H1 (cell line): Measurements from ENCODE around the gene TP63. TPM values are rescaled to one million over a fixed set of nuclear protein-coding genes. Genes with fewer than 3 reads are reported as not detected.

Experiments used
- CTCF ChIA-PET: fragments of 300-600 bp; sonication (Branson Sonifier 250); formaldehyde crosslinking; loops from one replicate; lab custom pipeline; 2021; ENCODE audit not compliant: partially characterized antibody; lab: Charles Lee
- POLR2A ChIA-PET: fragments of 300-600 bp; sonication (Branson Sonifier 250); formaldehyde crosslinking; loops from one replicate; lab custom pipeline; 2021; ENCODE audit warnings: inconsistent platforms; ENCODE audit not compliant: partially characterized antibody; lab: Charles Lee
- DNase-seq, 2 experiments: peaks; one replicate each; pipeline versions ENCODE4 v3.0.0 to v3.0.0-alpha.2; 2010 to 2022; ENCODE audit warnings: low spot score in 2 of 2, low read depth in 1 of 2, mixed read lengths in 1 of 2
- FAIRE-seq: peaks from 2 replicates; lab custom pipeline; 2011; peaks lifted over from hg19 to GRCh38; lab: Jason Lieb, UNC
- H2AFZ ChIP-seq: 2 replicates; pipeline ENCODE4 v1.8.1; 2012; ENCODE audit warnings: low read length, inconsistent platforms
- H2AK5ac ChIP-seq: 2 replicates; pipeline ENCODE4 v1.6.1; 2013; ENCODE audit warnings: low read depth, low read length
- H2BK120ac ChIP-seq: replicated peaks from 2 replicates; pipeline ENCODE3; 2013; ENCODE audit warnings: low read depth, low read length, inconsistent platforms
- H2BK12ac ChIP-seq: 2 replicates; pipeline ENCODE4 v1.6.1; 2013; ENCODE audit warnings: low read depth, low read length
- H2BK15ac ChIP-seq: 2 replicates; pipeline ENCODE4 v1.6.1; 2013; ENCODE audit warnings: low read length
- H2BK20ac ChIP-seq: 2 replicates; pipeline ENCODE4 v1.6.1; 2013; ENCODE audit warnings: low read length
- H2BK5ac ChIP-seq: 2 replicates; pipeline ENCODE4 v1.6.1; 2013; ENCODE audit warnings: low read depth, low read length
- H3K14ac ChIP-seq: 2 replicates; pipeline ENCODE4 v1.6.1; 2013; ENCODE audit warnings: inconsistent platforms; ENCODE audit not compliant: insufficient read length
- H3K18ac ChIP-seq: 2 replicates; pipeline ENCODE4 v1.6.1; 2013; ENCODE audit warnings: low read length; ENCODE audit errors: extremely low read depth
- H3K23ac ChIP-seq: 2 replicates; pipeline ENCODE4 v1.6.1; 2013; ENCODE audit warnings: inconsistent platforms; ENCODE audit not compliant: insufficient read length
- H3K23me2 ChIP-seq: 2 replicates; pipeline ENCODE4 v1.6.1; 2013; ENCODE audit warnings: low read depth, low read length
- H3K27ac ChIP-seq: 2 replicates; pipeline ENCODE4 v1.6.1; 2011; ENCODE audit warnings: low read depth, low read length, inconsistent platforms
- H3K27me3 ChIP-seq, 4 experiments: replicated peaks in 1 of 4; 1 replicate in 1 of 4; 2 replicates in 3 of 4; pipeline versions ENCODE4 v1.6.1 to v1.8.1; 2011 to 2013; ENCODE audit warnings: low read length in 3 of 4, mild to moderate bottlenecking in 3 of 4, inconsistent platforms in 2 of 4, mixed read lengths in 2 of 4, moderate library complexity in 1 of 4; ENCODE audit not compliant: control insufficient read depth in 3 of 4, insufficient read depth in 3 of 4; ENCODE audit errors: extremely low read depth in 1 of 4
- H3K36me3 ChIP-seq, 4 experiments: 2 replicates each; pipeline versions ENCODE4 v1.6.1 to v1.8.1; 2011 to 2013; ENCODE audit warnings: mild to moderate bottlenecking in 4 of 4, low read length in 3 of 4, moderate library complexity in 2 of 4, control low read depth in 1 of 4, inconsistent platforms in 1 of 4; ENCODE audit not compliant: insufficient read depth in 4 of 4, control insufficient read depth in 2 of 4
- H3K4ac ChIP-seq: replicated peaks from 2 replicates; pipeline ENCODE3; 2013; ENCODE audit warnings: low read length, low read depth, mixed read lengths, inconsistent platforms; ENCODE audit not compliant: insufficient read length
- H3K4me1 ChIP-seq, 4 experiments: replicated peaks in 1 of 4; 1 replicate in 1 of 4; 2 replicates in 3 of 4; pipeline versions ENCODE4 v1.6.1 to v1.8.1; 2011 to 2013; ENCODE audit warnings: low read length in 3 of 4, inconsistent platforms in 2 of 4, mixed read lengths in 1 of 4; ENCODE audit not compliant: insufficient read depth in 4 of 4, control insufficient read depth in 3 of 4
- H3K4me2 ChIP-seq, 2 experiments: 2 replicates each; pipeline versions ENCODE4 v1.6.1 to v1.8.1; 2011 to 2013; ENCODE audit warnings: low read depth in 2 of 2, low read length in 2 of 2, control low read depth in 1 of 2, inconsistent platforms in 1 of 2, mild to moderate bottlenecking in 1 of 2; ENCODE audit not compliant: insufficient read depth in 1 of 2
- H3K4me3 ChIP-seq, 4 experiments: fragments of 200-600, 300-600 bp in 1 of 4; sonication (generic), shearing (Covaris generic), sonication (Bioruptor Twin) in 1 of 4; 2 replicates each; pipeline versions ENCODE4 v1.5.1 to v1.8.1; 2011 to 2016; ENCODE audit warnings: low read length in 4 of 4, low read depth in 3 of 4, control low read depth in 2 of 4, inconsistent platforms in 2 of 4, mild to moderate bottlenecking in 2 of 4, mixed read lengths in 1 of 4, moderate library complexity in 1 of 4; ENCODE audit not compliant: insufficient read depth in 2 of 4; ENCODE audit errors: extremely low read depth in 1 of 4
- H3K56ac ChIP-seq: replicated peaks from 2 replicates; pipeline ENCODE3; 2013; ENCODE audit warnings: low read depth, mild to moderate bottlenecking, mixed read lengths, low read length, inconsistent platforms; ENCODE audit not compliant: insufficient read length
- H3K79me1 ChIP-seq: 2 replicates; pipeline ENCODE4 v1.6.1; 2013; ENCODE audit warnings: low read depth, low read length, control low read depth
- H3K79me2 ChIP-seq, 2 experiments: 2 replicates each; pipeline versions ENCODE4 v1.6.1 to v1.8.1; 2012 to 2013; ENCODE audit warnings: low read length in 2 of 2, mild to moderate bottlenecking in 2 of 2, inconsistent platforms in 1 of 2; ENCODE audit not compliant: insufficient read depth in 2 of 2, control insufficient read depth in 1 of 2
- H3K9ac ChIP-seq, 4 experiments: replicated peaks in 1 of 4; 1 replicate in 1 of 4; 2 replicates in 3 of 4; pipeline versions ENCODE4 v1.6.1 to v1.8.1; 2011 to 2013; ENCODE audit warnings: low read depth in 3 of 4, low read length in 3 of 4, control low read depth in 2 of 4, mild to moderate bottlenecking in 2 of 4, moderate library complexity in 2 of 4, inconsistent platforms in 1 of 4; ENCODE audit errors: extremely low read depth in 1 of 4
- H3K9me3 ChIP-seq, 2 experiments: 2 replicates each; pipeline versions ENCODE4 v1.6.1 to v1.8.1; 2012 to 2013; ENCODE audit warnings: mild to moderate bottlenecking in 2 of 2, moderate library complexity in 2 of 2, control low read depth in 1 of 2, inconsistent platforms in 1 of 2, low read depth in 1 of 2, low read length in 1 of 2, mixed read lengths in 1 of 2; ENCODE audit not compliant: insufficient read depth in 2 of 2
- H4K20me1 ChIP-seq, 2 experiments: replicated peaks in 1 of 2; 2 replicates each; pipeline versions ENCODE3 to v1.8.1; 2011 to 2013; ENCODE audit warnings: inconsistent platforms in 2 of 2, low read length in 2 of 2, mild to moderate bottlenecking in 1 of 2; ENCODE audit not compliant: insufficient read depth in 2 of 2, control insufficient read depth in 1 of 2
- H4K5ac ChIP-seq: 2 replicates; pipeline ENCODE4 v1.6.1; 2013; ENCODE audit warnings: low read length, low read depth, mixed read lengths, inconsistent platforms; ENCODE audit not compliant: insufficient read length
- H4K8ac ChIP-seq: 2 replicates; pipeline ENCODE4 v1.8.0; 2013; ENCODE audit warnings: mild to moderate bottlenecking, moderate library complexity, low read length, inconsistent platforms; ENCODE audit not compliant: insufficient read depth; ENCODE audit errors: extremely low read depth
- H4K91ac ChIP-seq: replicated peaks from 2 replicates; pipeline ENCODE3; 2013; ENCODE audit warnings: low read length, mixed read lengths, inconsistent platforms; ENCODE audit not compliant: insufficient read length
- ATF2 ChIP-seq: IDR thresholded peaks from 2 replicates; pipeline ENCODE4 v1.6.1; 2012; ENCODE audit warnings: low read length, inconsistent platforms
- CEBPB ChIP-seq: IDR thresholded peaks from 2 replicates; pipeline ENCODE4 v1.6.1; 2012; ENCODE audit warnings: low read depth, low read length
- E2F6 ChIP-seq: IDR thresholded peaks from 2 replicates; pipeline ENCODE4 v1.6.1; 2012; ENCODE audit warnings: inconsistent platforms
- KDM1A ChIP-seq: fragments of 200-600, 300-600 bp; sonication (generic); IDR thresholded peaks from 2 replicates; pipeline ENCODE4 v1.7.1; 2016; ENCODE audit warnings: mild to moderate bottlenecking, low read length, borderline replicate concordance
- PHF8 ChIP-seq: fragments of 200-600 bp; sonication (generic); conservative IDR thresholded peaks from 2 replicates; pipeline ENCODE4 v1.7.1; 2012; ENCODE audit warnings: low read depth, mild to moderate bottlenecking, inconsistent platforms, low read length, moderate library complexity
- POLR2A ChIP-seq, 2 experiments: IDR thresholded peaks; 1 replicate in 1 of 2; 2 replicates in 1 of 2; pipeline ENCODE4 v1.6.1; 2011; ENCODE audit warnings: low read depth in 2 of 2, low read length in 2 of 2, mild to moderate bottlenecking in 2 of 2; ENCODE audit errors: control extremely low read depth in 1 of 2
- RBBP5 ChIP-seq: IDR thresholded peaks from 2 replicates; pipeline ENCODE4 v1.7.1; 2012; ENCODE audit warnings: low read depth, mild to moderate bottlenecking, inconsistent platforms, low read length, moderate library complexity, borderline replicate concordance
- SIN3A ChIP-seq, 2 experiments: IDR thresholded peaks in 1 of 2; conservative IDR thresholded peaks in 1 of 2; 2 replicates each; pipeline ENCODE4 v1.6.1; 2011 to 2012; ENCODE audit warnings: low read length in 2 of 2, improper control_type of control experiment in 1 of 2, low read depth in 1 of 2, mild to moderate bottlenecking in 1 of 2
- SP1 ChIP-seq: IDR thresholded peaks from 2 replicates; pipeline ENCODE4 v1.6.1; 2011; ENCODE audit warnings: low read depth, low read length
- SRF ChIP-seq: IDR thresholded peaks from 2 replicates; pipeline ENCODE4 v1.6.1; 2011; ENCODE audit warnings: mild to moderate bottlenecking, low read depth, low read length, moderate library complexity
- TAF1 ChIP-seq: IDR thresholded peaks from 2 replicates; pipeline ENCODE4 v1.6.1; 2011; ENCODE audit warnings: mild to moderate bottlenecking, low read depth, low read length
- TCF12 ChIP-seq: IDR thresholded peaks from 2 replicates; pipeline ENCODE4 v1.6.1; 2011; ENCODE audit warnings: low read depth, mild to moderate bottlenecking, low read length
- YY1 ChIP-seq: IDR thresholded peaks from 2 replicates; pipeline ENCODE4 v1.6.1; 2011; ENCODE audit warnings: low read depth, mild to moderate bottlenecking, low read length
- WGBS, 2 experiments: shearing (Covaris generic) in 1 of 2; methylation state at CpG; one replicate each; pipeline versions ENCODE4 v1.1.6 to v1.1.7; 2013 to 2015; ENCODE audit warnings: low lambda C conversion rate in 2 of 2, mixed read lengths in 2 of 2, inconsistent platforms in 1 of 2, low coverage in 1 of 2, missing lambda C conversion rate in 1 of 2; ENCODE audit not compliant: insufficient replicate concordance in 2 of 2, insufficient coverage in 1 of 2, insufficient read length in 1 of 2; ENCODE audit errors: extremely low coverage in 1 of 2, missing lambda C conversion rate in 1 of 2; 5-methylcytosine and 5-hydroxymethylcytosine counted together
- polyA plus RNA-seq, 7 experiments: library from polyadenylated mRNA; depleted of rRNA in 3 of 7; stranded (reverse) in 5 of 7; unstranded in 2 of 7; fragments of >200 nt in 5 of 7; fragments of 200-250 nt in 2 of 7; gene quantifications; 1 replicate in 5 of 7; 2 replicates in 1 of 7; 4 replicates in 1 of 7; pipeline versions ENCODE4 v1.2.1 to v1.2.3, GENCODE V29; 2011 to 2013; ENCODE audit warnings: missing spikeins in 2 of 7, mixed read lengths in 2 of 7
- total RNA-seq: library from RNA; stranded (reverse); fragmentation: NEBNext Ultra II Directional; extraction: Animal tissue kit (Norgen Biotek cat#: 25700); gene quantifications from 2 replicates; pipeline ENCODE4 v1.2.1, GENCODE V29; 2021

TP63 gene
- total and polyA plus RNA-seq, 2 of the 8 experiments (the other 6 are each of a cell fraction or from before 2014, with no cell fraction given): not detected

- Histone ChIP-seq H4K5ac (no peak overlapping the region), H4K8ac (no peak overlapping the region), H3K23me2 (no peaks in the 10 kb centered on the region), H3K4me3 (no peak overlapping the region), H3K79me2 (no peaks in the 10 kb centered on the region), H3K4ac (no peak overlapping the region), H2BK120ac (no peak overlapping the region), H3K27ac (no peak overlapping the region), H3K9ac (no peak overlapping the region), H3K18ac (no peak overlapping the region), H2BK5ac (no peak overlapping the region), H2BK12ac (no peak overlapping the region), H3K79me1 (no peaks in the 10 kb centered on the region), H3K23ac (no peak overlapping the region), H2BK20ac (no peak overlapping the region), H3K4me1 (peaks cover 0 to 3% (median 0%) of the 10 kb centered on the region in 4 experiments; a peak in 1 of 7 replicates), H2AFZ (no peak overlapping the region), H3K27me3 (no peaks in the 10 kb centered on the region), H4K91ac (no peak overlapping the region), H3K36me3 (no peaks in the 10 kb centered on the region), H2AK5ac (no peak overlapping the region), H3K56ac (no peak overlapping the region), H2BK15ac (no peak overlapping the region), H3K14ac (no peak overlapping the region), H3K4me2 (no peak overlapping the region), H3K9me3 (no peaks in the 10 kb centered on the region), H4K20me1 (no peaks in the 10 kb centered on the region)
- no peak for DNase-seq
- POLR2A ChIA-PET: no interaction called here
- FAIRE-seq: no peak
- CTCF ChIA-PET: interaction anchor here (0.7 to 1.4 kb wide), 4 partner anchors 10 to 431 kb away, joined by 3 to 5 read pairs (median 3); no protein-coding TSS in a partner anchor
- WGBS, 2 experiments: 88% methylated on average over 2 of the region's 2 CpGs; no CpG with 5 or more reads in 1 of the 2 experiments
- TF ChIP-seq YY1: no peak
- no peak for TF ChIP-seq PHF8
- no peak for TF ChIP-seq ATF2
- no peak for TF ChIP-seq SRF
- no peak for TF ChIP-seq SP1
- TF ChIP-seq CEBPB: no peak
- TF ChIP-seq POLR2A (IDR thresholded peaks at IDR 0.05; ENCODE audit: control extremely low read depth in 1 of 2, low read depth in 2 of 2, low read length in 2 of 2): no peak
- no peak for TF ChIP-seq TAF1
- TF ChIP-seq KDM1A: no peak
- no peak for TF ChIP-seq E2F6
- no peak for TF ChIP-seq RBBP5
- TF ChIP-seq TCF12: no peak
- no peak for TF ChIP-seq SIN3A (conservative IDR thresholded peaks at IDR 0.05 in 1 of 2, IDR thresholded peaks at IDR 0.05 in 1 of 2; ENCODE audit: low read depth in 1 of 2, low read length in 2 of 2)
Measured at GRCh38 chr3:189698811-189699210, 67.6 kb downstream of the TP63 start.
